GM12878 (cell line): Measurements from ENCODE around the gene TMEM128. TPM values are rescaled to one million over a fixed set of nuclear protein-coding genes. Genes with fewer than 3 reads are reported as not detected.

Source experiments
- ATAC-seq: fragments of 200-7000 bp; cut with Tn5 transposase; 3 replicates; pipeline ENCODE4 v1.9.1; 2020; ENCODE audit warnings: mild to moderate bottlenecking, moderate library complexity
- BruUV-seq: library from RNA; stranded (reverse); fragments of 400-500 nt; replicated peaks from 2 replicates; lab custom pipeline; 2021; lab: Mats Ljungman, UMichigan
- CTCF ChIA-PET: fragments of 300-600 bp; sonication (Branson Sonifier 250); formaldehyde crosslinking; extraction: SDS; loops from one replicate; lab custom pipeline; 2021; ENCODE audit warnings: inconsistent platforms; lab: Yijun Ruan, JAX
- POLR2A ChIA-PET: fragments of 350-600 bp; formaldehyde crosslinking; extraction: SDS; loops from one replicate; lab custom pipeline; 2021; ENCODE audit warnings: inconsistent platforms; lab: Charles Lee
- RAD21 ChIA-PET: fragments of 300-600 bp; sonication (Branson Sonifier 250); formaldehyde crosslinking; loops from one replicate; lab custom pipeline; 2023; ENCODE audit warnings: antibody characterized with exemption; ENCODE audit not compliant: unreplicated experiment; lab: Charles Lee
- SMC1A ChIA-PET: fragments of 300-600 bp; sonication (Branson Sonifier 250); formaldehyde crosslinking; loops from one replicate; lab custom pipeline; 2023; ENCODE audit not compliant: unreplicated experiment, uncharacterized antibody; lab: Charles Lee
- DNase-seq: peaks from one replicate; pipeline ENCODE4 v3.0.0-alpha.2; 2011; ENCODE audit warnings: low read depth, low spot score
- FAIRE-seq: peaks from 3 replicates; lab custom pipeline; 2011; peaks lifted over from hg19 to GRCh38; lab: Jason Lieb, UNC
- H2AFZ ChIP-seq: 2 replicates; pipeline ENCODE4 v1.6.0; 2011; ENCODE audit warnings: low read depth, low read length, control low read depth; ENCODE audit not compliant: control insufficient read depth
- H3K27ac ChIP-seq: 2 replicates; pipeline ENCODE4 v1.5.1; 2011; ENCODE audit warnings: control low read depth; ENCODE audit not compliant: control insufficient read depth, insufficient read depth
- H3K27me3 ChIP-seq, 2 experiments: replicated peaks in 1 of 2; 2 replicates each; pipeline versions ENCODE4 v1.6.0 to v1.6.1; 2011; ENCODE audit warnings: low read length in 1 of 2; ENCODE audit not compliant: control insufficient read depth in 2 of 2, insufficient read depth in 2 of 2
- H3K36me3 ChIP-seq, 2 experiments: 2 replicates each; pipeline ENCODE4 v1.5.1; 2011; ENCODE audit warnings: low read length in 1 of 2; ENCODE audit not compliant: control insufficient read depth in 2 of 2, insufficient read depth in 2 of 2
- H3K4me1 ChIP-seq: 2 replicates; pipeline ENCODE4 v1.6.1; 2011; ENCODE audit warnings: mild to moderate bottlenecking, low read length, moderate library complexity, mixed read lengths; ENCODE audit not compliant: control insufficient read depth, insufficient read depth
- H3K4me2 ChIP-seq: 2 replicates; pipeline ENCODE4 v1.6.0; 2011; ENCODE audit warnings: control low read depth; ENCODE audit not compliant: control insufficient read depth, insufficient read depth
- H3K4me3 ChIP-seq: fragments of 200-600 bp; sonication (generic); 2 replicates; pipeline ENCODE4 v1.5.1; 2016
- H3K79me2 ChIP-seq: 2 replicates; pipeline ENCODE4 v1.6.0; 2011; ENCODE audit warnings: low read length; ENCODE audit not compliant: control insufficient read depth, insufficient read depth
- H3K9ac ChIP-seq: 2 replicates; pipeline ENCODE4 v1.8.0; 2011; ENCODE audit warnings: low read length, control low read depth, mixed read lengths; ENCODE audit not compliant: control insufficient read depth, insufficient read depth
- H3K9me3 ChIP-seq: replicated peaks from 3 replicates; pipeline ENCODE4 v1.5.1; 2011; ENCODE audit warnings: mild to moderate bottlenecking, low read length; ENCODE audit not compliant: control insufficient read depth, insufficient read depth
- H4K20me1 ChIP-seq: 2 replicates; pipeline ENCODE4 v1.6.0; 2011; ENCODE audit not compliant: control insufficient read depth, insufficient read depth
- ATF7 ChIP-seq: fragments of 450-650 bp; IDR thresholded peaks from 2 replicates; pipeline ENCODE4 v1.6.1; 2016; ENCODE audit warnings: low read depth, mild to moderate bottlenecking
- CUX1 ChIP-seq: IDR thresholded peaks from 2 replicates; pipeline ENCODE4 v1.6.1; 2012; ENCODE audit warnings: improper control_type of control experiment, low read depth, low read length; ENCODE audit not compliant: insufficient replicate concordance
- MEF2B ChIP-seq: fragments of 450-650 bp; IDR thresholded peaks from 2 replicates; pipeline ENCODE4 v1.6.1; 2018; ENCODE audit warnings: mild to moderate bottlenecking, moderate library complexity; ENCODE audit not compliant: partially characterized antibody, poor library complexity, severe bottlenecking
- MYC ChIP-seq: IDR thresholded peaks from 2 replicates; pipeline ENCODE4 v1.6.1; 2011; ENCODE audit warnings: mild to moderate bottlenecking, low read length, moderate library complexity, inconsistent platforms; ENCODE audit not compliant: insufficient read depth, insufficient replicate concordance, insufficient read length, severe bottlenecking
- RELA ChIP-seq: fragments of 450-650 bp; IDR thresholded peaks from 2 replicates; pipeline ENCODE4 v1.8.0; 2014; ENCODE audit warnings: borderline replicate concordance; ENCODE audit not compliant: partially characterized antibody
- TAF1 ChIP-seq: IDR thresholded peaks from 2 replicates; pipeline ENCODE4 v1.6.1; 2011; ENCODE audit warnings: mild to moderate bottlenecking, low read depth, low read length, borderline replicate concordance
- TBL1XR1 ChIP-seq: IDR thresholded peaks from 2 replicates; pipeline ENCODE4 v1.6.1; 2012; ENCODE audit warnings: low read depth, low read length, improper control_type of control experiment
- WGBS: methylation state at CpG from one replicate; pipeline ENCODE4 v1.1.6; 2016; ENCODE audit warnings: low lambda C conversion rate; ENCODE audit not compliant: insufficient replicate concordance, insufficient coverage; ENCODE audit errors: missing lambda C conversion rate; 5-methylcytosine and 5-hydroxymethylcytosine counted together
- in situ Hi-C: fragments of 300-500 bp; cut with MboI; formaldehyde crosslinking; loops from 9 replicates; pipeline ENCODE4 v1.14.3; 2018; ENCODE audit warnings: mixed read lengths
- intact Hi-C: fragments of 100-400 bp; cut with micrococcal nuclease; formaldehyde crosslinking; loops from one replicate; pipeline ENCODE4 v1.14.2; 2022; ENCODE audit not compliant: unreplicated experiment
- polyA plus RNA-seq, 11 experiments: library from polyadenylated mRNA; depleted of rRNA in 4 of 11; unstranded in 6 of 11; stranded (reverse) in 5 of 11; fragments of >200 nt; fragmentation: Nextera tagmentation in 4 of 11; fragmentation: Illumina TruSeq in 1 of 11; extraction: Ambion mirVana in 4 of 11; extraction: Trizol in 1 of 11; gene quantifications; 1 replicate in 1 of 11; 2 replicates in 10 of 11; pipeline versions ENCODE4 v1.2.1 to v1.2.3, GENCODE V29; 2011 to 2016; ENCODE audit warnings: inconsistent platforms in 2 of 11, missing spikeins in 2 of 11, low read depth in 1 of 11
- total RNA-seq, 4 experiments: library from RNA; depleted of rRNA in 3 of 4; stranded (reverse); fragments of >200 nt in 3 of 4; fragmentation: Illumina TruSeq in 1 of 4; extraction: Trizol in 1 of 4; gene quantifications; 2 replicates each; pipeline versions ENCODE4 v1.2.1 to v1.2.3, GENCODE V29; 2013 to 2021
- TF ChIP-seq, protein P1 (sequence below): fragments of 450-650 bp; IDR thresholded peaks from 2 replicates; pipeline ENCODE4 v1.6.1; 2014; ENCODE audit warnings: mild to moderate bottlenecking
- TF ChIP-seq, protein P2 (sequence below): fragments of 450-650 bp; formaldehyde crosslinking; IDR thresholded peaks from 2 replicates; pipeline ENCODE4 v1.4.0; 2020; ENCODE audit warnings: mild to moderate bottlenecking, moderate library complexity

The TMEM128 gene
- total and polyA plus RNA-seq, 10 of the 15 experiments (the other 5 are each of a cell fraction or from before 2014, with no cell fraction given): 9.3 to 44.2 (median 18.9) TPM

DNA sequence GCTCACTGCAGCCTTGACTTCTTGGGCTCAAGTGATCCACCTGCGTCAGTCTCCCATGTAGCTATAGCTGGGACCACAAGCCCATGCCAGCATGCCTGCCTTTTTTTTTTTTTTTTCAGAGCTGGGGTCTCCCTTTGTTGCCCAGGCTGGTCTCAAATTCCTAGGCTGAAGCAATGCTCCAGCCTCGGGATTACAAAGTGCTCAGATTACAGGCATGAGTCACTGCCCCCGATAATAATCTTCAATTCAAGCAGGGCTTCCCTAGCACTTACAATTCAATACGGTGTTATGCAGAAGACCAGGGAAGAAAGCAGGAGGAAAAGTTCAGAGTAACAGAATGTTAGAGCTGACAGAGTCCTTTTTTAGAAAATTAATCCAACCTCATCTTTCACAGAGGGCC is 47.4 kb downstream of the TMEM128 start (continued):
- no peak for TF ChIP-seq MYC
- no peak for TF ChIP-seq TAF1

DNA sequence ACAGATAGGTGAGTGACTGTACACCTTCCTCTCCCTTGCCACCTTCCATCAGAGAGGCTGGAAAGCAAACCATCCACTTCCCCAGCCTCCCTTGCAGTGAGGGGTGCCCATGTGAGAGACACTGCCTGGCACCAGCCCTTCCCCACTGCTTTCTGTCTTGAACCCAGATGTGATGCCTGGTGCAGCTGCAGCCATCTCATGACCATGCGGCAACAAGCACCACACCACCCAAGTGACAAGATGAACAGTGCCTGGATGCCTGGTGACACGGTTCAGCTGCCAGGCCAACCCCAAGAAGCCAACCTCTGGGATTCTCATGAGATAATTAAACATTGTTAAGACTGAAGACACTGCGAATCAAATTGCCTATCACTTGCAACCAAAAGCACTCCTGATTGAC is 52.7 kb downstream of the TMEM128 start:
- Histone ChIP-seq H3K27me3 (no peaks in the 10 kb centered on the region), H3K27ac (no peak overlapping the region)
- DNase-seq: no peak
- ATAC-seq: no peak
- TF ChIP-seq CUX1: no peak
- TF ChIP-seq RELA: no peak
- TF ChIP-seq, protein P1, sequence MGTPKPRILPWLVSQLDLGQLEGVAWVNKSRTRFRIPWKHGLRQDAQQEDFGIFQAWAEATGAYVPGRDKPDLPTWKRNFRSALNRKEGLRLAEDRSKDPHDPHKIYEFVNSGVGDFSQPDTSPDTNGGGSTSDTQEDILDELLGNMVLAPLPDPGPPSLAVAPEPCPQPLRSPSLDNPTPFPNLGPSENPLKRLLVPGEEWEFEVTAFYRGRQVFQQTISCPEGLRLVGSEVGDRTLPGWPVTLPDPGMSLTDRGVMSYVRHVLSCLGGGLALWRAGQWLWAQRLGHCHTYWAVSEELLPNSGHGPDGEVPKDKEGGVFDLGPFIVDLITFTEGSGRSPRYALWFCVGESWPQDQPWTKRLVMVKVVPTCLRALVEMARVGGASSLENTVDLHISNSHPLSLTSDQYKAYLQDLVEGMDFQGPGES: no peak
- TF ChIP-seq, protein P2, sequence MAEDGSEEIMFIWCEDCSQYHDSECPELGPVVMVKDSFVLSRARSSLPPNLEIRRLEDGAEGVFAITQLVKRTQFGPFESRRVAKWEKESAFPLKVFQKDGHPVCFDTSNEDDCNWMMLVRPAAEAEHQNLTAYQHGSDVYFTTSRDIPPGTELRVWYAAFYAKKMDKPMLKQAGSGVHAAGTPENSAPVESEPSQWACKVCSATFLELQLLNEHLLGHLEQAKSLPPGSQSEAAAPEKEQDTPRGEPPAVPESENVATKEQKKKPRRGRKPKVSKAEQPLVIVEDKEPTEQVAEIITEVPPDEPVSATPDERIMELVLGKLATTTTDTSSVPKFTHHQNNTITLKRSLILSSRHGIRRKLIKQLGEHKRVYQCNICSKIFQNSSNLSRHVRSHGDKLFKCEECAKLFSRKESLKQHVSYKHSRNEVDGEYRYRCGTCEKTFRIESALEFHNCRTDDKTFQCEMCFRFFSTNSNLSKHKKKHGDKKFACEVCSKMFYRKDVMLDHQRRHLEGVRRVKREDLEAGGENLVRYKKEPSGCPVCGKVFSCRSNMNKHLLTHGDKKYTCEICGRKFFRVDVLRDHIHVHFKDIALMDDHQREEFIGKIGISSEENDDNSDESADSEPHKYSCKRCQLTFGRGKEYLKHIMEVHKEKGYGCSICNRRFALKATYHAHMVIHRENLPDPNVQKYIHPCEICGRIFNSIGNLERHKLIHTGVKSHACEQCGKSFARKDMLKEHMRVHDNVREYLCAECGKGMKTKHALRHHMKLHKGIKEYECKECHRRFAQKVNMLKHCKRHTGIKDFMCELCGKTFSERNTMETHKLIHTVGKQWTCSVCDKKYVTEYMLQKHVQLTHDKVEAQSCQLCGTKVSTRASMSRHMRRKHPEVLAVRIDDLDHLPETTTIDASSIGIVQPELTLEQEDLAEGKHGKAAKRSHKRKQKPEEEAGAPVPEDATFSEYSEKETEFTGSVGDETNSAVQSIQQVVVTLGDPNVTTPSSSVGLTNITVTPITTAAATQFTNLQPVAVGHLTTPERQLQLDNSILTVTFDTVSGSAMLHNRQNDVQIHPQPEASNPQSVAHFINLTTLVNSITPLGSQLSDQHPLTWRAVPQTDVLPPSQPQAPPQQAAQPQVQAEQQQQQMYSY: no peak
- no peak for TF ChIP-seq MEF2B
- no peak for TF ChIP-seq MYC
- TF ChIP-seq ATF7: no peak
- no peak for TF ChIP-seq TBL1XR1
- TF ChIP-seq, all 136 proteins: peak for 0
- intact Hi-C loops: no loop called here
- H3K9me3 ChIP-seq: no peaks in the 10 kb centered on the region
- H2AFZ ChIP-seq: no peak overlapping the region
- H3K4me1 ChIP-seq: no peaks in the 10 kb centered on the region
- H3K4me2 ChIP-seq: no peak overlapping the region
- SMC1A ChIA-PET: no interaction called here
- H3K9ac ChIP-seq: no peak overlapping the region
- FAIRE-seq: no peak
- H3K79me2 ChIP-seq: no peaks in the 10 kb centered on the region
- BruUV-seq: no TSS peak
- RAD21 ChIA-PET: no interaction called here
- H3K36me3 ChIP-seq: no peaks in the 10 kb centered on the region
- in situ Hi-C loops: no loop called here
- 57% methylated on average over 3 of the region's 3 CpGs for WGBS
- no peaks in the 10 kb centered on the region for H4K20me1 ChIP-seq
- POLR2A ChIA-PET: no interaction called here
- H3K4me3 ChIP-seq: no peak overlapping the region
- CTCF ChIA-PET: interaction anchor here (1.0 kb wide), 1 partner anchor 13 kb away, joined by 3 read pairs; no protein-coding TSS in a partner anchor
